Stomach (tissue), 4 donors: ENCODE measurements around the gene SLC25A28.

Experiments
- CTCF ChIP-seq, 7 experiments: fragments of 450-650 bp in 4 of 7; fragments of 200-600 bp in 3 of 7; sonication (generic) in 3 of 7; IDR thresholded peaks; one replicate each; pipeline ENCODE4 v1.5.1; 2016 to 2019; ENCODE audit warnings: antibody characterized with exemption in 7 of 7, control low read depth in 2 of 7, mild to moderate bottlenecking in 1 of 7
- POLR2A ChIP-seq, 4 donors: fragments of 450-650 bp; IDR thresholded peaks; one replicate each; pipeline ENCODE4 v1.6.1; 2016; ENCODE audit warnings: antibody characterized with exemption in 4 of 4, control low read depth in 2 of 4, mild to moderate bottlenecking in 1 of 4, moderate library complexity in 1 of 4
- POLR2AphosphoS5 ChIP-seq, 3 donors: sonication (generic); formaldehyde crosslinking; IDR thresholded peaks; one replicate each; pipeline ENCODE4 v1.6.1; 2016; ENCODE audit warnings: antibody characterized with exemption in 3 of 3

DNA sequence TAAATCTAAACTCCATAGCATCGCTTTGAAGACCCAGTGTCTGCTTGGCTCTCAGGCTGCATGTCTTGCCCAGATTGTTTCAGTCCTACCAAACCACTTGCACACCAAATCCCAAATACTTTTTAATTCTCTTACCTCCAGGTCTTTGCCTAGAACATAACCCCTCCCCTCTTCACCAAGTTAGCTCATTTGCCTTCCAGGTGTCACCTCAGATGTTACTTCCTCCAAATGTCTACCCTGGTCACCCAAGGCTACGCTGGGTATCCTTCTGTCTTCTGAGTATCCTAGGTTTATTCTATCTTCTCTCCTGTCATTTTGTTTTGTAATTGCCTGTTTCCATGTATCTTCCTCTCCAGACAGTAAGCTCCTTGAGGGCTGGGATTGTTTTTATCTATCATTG is 11.1 kb downstream of the SLC25A28 start:
- TF ChIP-seq CTCF (IDR thresholded peaks at IDR 0.05) (no peak), POLR2AphosphoS5 (IDR thresholded peaks at IDR 0.05) (no peak), POLR2A (IDR thresholded peaks at IDR 0.05) (no peak)
